Spleen (tissue), 11 donors: ENCODE results near the gene PLA2G15. TPM values are rescaled to one million over a fixed set of nuclear protein-coding genes. Genes with fewer than 3 reads are reported as not detected.

Experiments
- DNase-seq: peaks from one replicate; pipeline ENCODE4 v3.0.0-alpha.2; 2020
- H3K27ac ChIP-seq, 8 donors: fragments of 200-600 bp; sonication (generic) in 7 of 8; 1 replicate in 4 of 8; 2 replicates in 4 of 8; pipeline versions ENCODE4 v1.5.0 to v1.8.0; 2016 to 2021; ENCODE audit warnings: inconsistent platforms in 4 of 8, mild to moderate bottlenecking in 4 of 8, moderate library complexity in 1 of 8
- H3K27me3 ChIP-seq, 7 donors: fragments of 200-600 bp; sonication (generic) in 6 of 7; replicated peaks in 1 of 7; 1 replicate in 4 of 7; 2 replicates in 3 of 7; pipeline versions ENCODE4 v1.5.0 to v1.8.0; 2016 to 2021; ENCODE audit warnings: inconsistent platforms in 3 of 7, mild to moderate bottlenecking in 1 of 7
- H3K36me3 ChIP-seq, 6 donors: fragments of 200-600 bp; sonication (generic) in 5 of 6; 1 replicate in 4 of 6; 2 replicates in 2 of 6; pipeline versions ENCODE4 v1.5.0 to v1.8.0; 2016 to 2021; ENCODE audit warnings: inconsistent platforms in 2 of 6
- H3K4me1 ChIP-seq, 6 donors: fragments of 200-600 bp; sonication (generic) in 5 of 6; 1 replicate in 3 of 6; 2 replicates in 3 of 6; pipeline versions ENCODE4 v1.5.0 to v1.8.0; 2016 to 2021; ENCODE audit warnings: inconsistent platforms in 3 of 6
- H3K4me3 ChIP-seq, 8 donors: fragments of 200-600 bp; sonication (generic) in 7 of 8; 1 replicate in 4 of 8; 2 replicates in 4 of 8; pipeline versions ENCODE4 v1.5.0 to v1.8.0; 2016 to 2021; ENCODE audit warnings: inconsistent platforms in 4 of 8, mild to moderate bottlenecking in 4 of 8, moderate library complexity in 2 of 8
- H3K9me3 ChIP-seq, 8 donors: fragments of 200-600 bp; sonication (generic) in 7 of 8; 1 replicate in 4 of 8; 2 replicates in 4 of 8; pipeline versions ENCODE4 v1.5.0 to v1.8.0; 2016 to 2021; ENCODE audit warnings: inconsistent platforms in 4 of 8
- CTCF ChIP-seq, 11 experiments: fragments of 200-600 bp in 7 of 11; fragments of 450-650 bp in 4 of 11; sonication (generic) in 4 of 11; IDR thresholded peaks in 8 of 11; conservative IDR thresholded peaks in 3 of 11; 1 replicate in 7 of 11; 2 replicates in 4 of 11; pipeline versions ENCODE4 v1.4.0 to v1.8.0; 2016 to 2021; ENCODE audit warnings: antibody characterized with exemption in 11 of 11, inconsistent platforms in 4 of 11, mild to moderate bottlenecking in 1 of 11
- POLR2A ChIP-seq, 3 donors: fragments of 450-650 bp; IDR thresholded peaks; one replicate each; pipeline ENCODE4 v1.5.1; 2017; ENCODE audit warnings: antibody characterized with exemption in 3 of 3, mild to moderate bottlenecking in 1 of 3
- POLR2AphosphoS5 ChIP-seq, 3 donors: sonication (generic); formaldehyde crosslinking; IDR thresholded peaks; one replicate each; pipeline ENCODE4 v1.5.1; 2017; ENCODE audit warnings: antibody characterized with exemption in 3 of 3
- WGBS, 5 donors: extraction: QIAGEN DNeasy Blood & Tissue Kit in 3 of 5; methylation state at CpG; one replicate each; pipeline versions ENCODE4 v1.1.5 to v1.1.7; 2013 to 2018; 5-methylcytosine and 5-hydroxymethylcytosine counted together
- intact Hi-C: fragments of 100-400 bp; cut with DNase I; formaldehyde crosslinking; loops from one replicate; pipeline ENCODE4 v1.15.0; 2023; ENCODE audit warnings: low total_unique reads
- polyA plus RNA-seq, 3 donors: library from polyadenylated mRNA; stranded (reverse); fragments of 200-250 nt; gene quantifications; one replicate each; pipeline ENCODE4 v1.2.1, GENCODE V29; 2013
- total RNA-seq, 7 donors: library from RNA; depleted of rRNA in 3 of 7; stranded (reverse); fragments of >200 nt in 3 of 7; fragmentation: NEBNext Ultra II Directional in 4 of 7; extraction: Animal tissue kit (Norgen Biotek cat#: 25700) in 4 of 7; gene quantifications; one replicate each; pipeline versions ENCODE4 v1.1.0 to v1.2.1, GENCODE V29; 2016 to 2021
- donor health status: healthy with polysubstance abuse.
- donor health status: DM: no; HTN: no; CAD: no; lungs with moderate emphysema.
- donor health status: DM: no; HTN: no; CAD: no.
- donor health status: Bipolar disorder and iron deficiency.
- donor health status: healthy.
- donor health status: DM: no; HTN: no; CAD: no.
- donor health status: DM: yes; HTN: yes; CAD: no.

PLA2G15 gene
- total and polyA plus RNA-seq, 10 donors = 6.3 to 40.4 (median 28.3) TPM

DNA sequence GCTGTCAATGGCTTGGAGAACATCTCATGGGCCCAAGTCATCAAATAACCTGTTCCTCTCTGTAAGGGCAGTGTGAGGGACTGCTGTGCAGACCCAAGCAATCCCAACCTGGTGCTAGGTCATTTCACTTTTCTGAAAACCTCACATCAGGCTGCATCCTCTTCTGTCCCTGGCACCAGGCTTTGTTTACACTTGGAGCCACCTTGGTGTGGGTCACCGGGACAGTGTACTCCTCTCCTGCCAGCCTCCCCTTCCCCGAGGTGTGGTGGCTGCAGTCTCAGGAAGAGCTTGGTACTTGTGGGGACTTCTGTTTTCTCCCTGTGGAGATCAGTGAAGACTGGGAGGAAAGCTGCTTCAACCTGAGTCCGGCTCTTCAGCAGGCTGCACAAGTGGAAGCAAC, 53.1 kb downstream of the PLA2G15 start:
- peak overlapping the region in 3 of 8 donors; percentile 5 to 58 (median 13) for H3K27ac ChIP-seq

GRCh38 chr16:68298907-68299561, 53.9 kb downstream of the PLA2G15 start:
- no peak for DNase-seq
- no peaks in the 10 kb centered on the region for H3K27me3 ChIP-seq
- WGBS, 5 donors = 75 to 85% (median 82%) methylated on average over 5 of the region's 5 CpGs
- H3K4me1 ChIP-seq = peaks cover 0 to 50% (median 16%) of the 10 kb centered on the region in 6 donors
- H3K9me3 ChIP-seq = no peaks in the 10 kb centered on the region
- no peak for TF ChIP-seq POLR2AphosphoS5 (IDR thresholded peaks at IDR 0.05)
- no peak for TF ChIP-seq CTCF (IDR thresholded peaks at IDR 0.05 in 8 of 11, conservative IDR thresholded peaks at IDR 0.05 in 3 of 11)
- H3K36me3 ChIP-seq = peaks cover 0 to 100% (median 95%) of the 10 kb centered on the region in 6 donors
- H3K27ac ChIP-seq = peak overlapping the region in 3 of 8 donors; percentile 5 to 58 (median 13)
- H3K4me3 ChIP-seq = no peak overlapping the region
- intact Hi-C loops = no loop called here

More for the DNA sequence above, 53.1 kb downstream of the PLA2G15 start:
- intact Hi-C loops = no loop called here
- H3K9me3 ChIP-seq = no peaks in the 10 kb centered on the region
- peaks cover 0 to 100% (median 95%) of the 10 kb centered on the region in 6 donors for H3K36me3 ChIP-seq
- no peak for DNase-seq
- TF ChIP-seq CTCF (IDR thresholded peaks at IDR 0.05 in 8 of 11, conservative IDR thresholded peaks at IDR 0.05 in 3 of 11) = no peak
- TF ChIP-seq POLR2A (IDR thresholded peaks at IDR 0.05) = no peak
- TF ChIP-seq POLR2AphosphoS5 (IDR thresholded peaks at IDR 0.05) = no peak
- 77 to 92% (median 88%) methylated on average over 3 of the region's 3 CpGs for WGBS, 5 donors
- H3K27me3 ChIP-seq = no peaks in the 10 kb centered on the region
- no peak overlapping the region for H3K4me3 ChIP-seq
- H3K4me1 ChIP-seq = peaks cover 0 to 50% (median 16%) of the 10 kb centered on the region in 6 donors

DNA sequence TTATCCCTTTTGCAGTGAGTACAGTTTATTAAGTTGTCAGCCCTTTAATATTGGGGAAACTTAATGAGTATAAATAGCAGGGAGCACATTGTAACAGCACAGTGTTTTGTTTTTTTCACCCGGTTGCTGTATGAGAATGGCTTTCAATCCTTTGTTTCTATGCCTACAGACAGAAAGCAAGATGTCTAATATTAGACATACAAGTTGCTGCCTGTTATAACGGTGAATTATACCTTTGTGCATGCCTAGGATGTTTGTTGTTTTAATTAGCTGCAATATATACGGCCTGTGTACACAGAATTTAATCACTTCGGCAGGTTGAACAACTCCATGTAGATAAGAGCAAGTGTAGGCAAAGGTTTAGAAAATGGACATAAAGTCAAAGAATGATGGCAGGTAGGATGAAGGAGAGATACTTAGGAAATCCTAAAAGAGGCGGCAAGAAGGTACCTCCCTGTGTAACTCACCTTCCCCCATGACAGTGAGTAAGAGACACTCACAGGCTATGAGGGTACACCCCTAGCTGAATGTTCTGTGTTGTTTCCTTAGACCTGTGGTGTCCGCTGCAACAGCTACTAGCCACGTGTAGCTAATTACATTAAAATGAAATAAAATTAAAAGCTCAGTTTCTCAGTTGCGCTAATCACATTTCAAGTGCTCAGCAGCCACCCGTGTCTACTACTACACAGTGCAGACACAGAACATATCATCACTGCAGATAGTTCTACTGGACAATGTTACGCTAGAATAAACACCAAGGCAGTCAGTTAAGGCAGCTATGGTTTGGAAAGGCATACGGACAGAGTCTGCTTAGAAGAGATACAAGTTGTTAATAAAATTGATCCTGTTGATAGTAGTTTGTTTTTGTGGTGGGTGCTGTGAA, 54.6 kb downstream of the PLA2G15 start:
- intact Hi-C loops = no loop called here
- Histone ChIP-seq H3K27ac (peak overlapping the region in 3 of 8 donors; percentile 44 to 58 (median 51)), H3K9me3 (no peaks in the 10 kb centered on the region), H3K4me1 (peaks cover 0 to 50% (median 16%) of the 10 kb centered on the region in 6 donors), H3K36me3 (peaks cover 0 to 100% (median 96%) of the 10 kb centered on the region in 6 donors), H3K4me3 (no peak overlapping the region), H3K27me3 (no peaks in the 10 kb centered on the region)
- TF ChIP-seq CTCF (IDR thresholded peaks at IDR 0.05 in 8 of 11, conservative IDR thresholded peaks at IDR 0.05 in 3 of 11) = no peak
- TF ChIP-seq POLR2AphosphoS5 (IDR thresholded peaks at IDR 0.05) = no peak
- no peak for TF ChIP-seq POLR2A (IDR thresholded peaks at IDR 0.05)
- no peak for DNase-seq
- WGBS, 5 donors = 84 to 89% (median 86%) methylated on average over 11 of the region's 11 CpGs
